WI38 (cell line): ENCODE measurements around the gene LZTR1.

Experiments
- H3K4me3 ChIP-seq: 2 replicates; pipeline ENCODE4 v1.5.1; 2011; ENCODE audit warnings: low read depth, mild to moderate bottlenecking, control low read depth, low read length
- TF ChIP-seq, protein P1 (sequence below): IDR thresholded peaks from 2 replicates; pipeline ENCODE4 v1.5.1; 2012; ENCODE audit warnings: low read depth, mild to moderate bottlenecking, control low read depth, low read length

LZTR1 gene

DNA sequence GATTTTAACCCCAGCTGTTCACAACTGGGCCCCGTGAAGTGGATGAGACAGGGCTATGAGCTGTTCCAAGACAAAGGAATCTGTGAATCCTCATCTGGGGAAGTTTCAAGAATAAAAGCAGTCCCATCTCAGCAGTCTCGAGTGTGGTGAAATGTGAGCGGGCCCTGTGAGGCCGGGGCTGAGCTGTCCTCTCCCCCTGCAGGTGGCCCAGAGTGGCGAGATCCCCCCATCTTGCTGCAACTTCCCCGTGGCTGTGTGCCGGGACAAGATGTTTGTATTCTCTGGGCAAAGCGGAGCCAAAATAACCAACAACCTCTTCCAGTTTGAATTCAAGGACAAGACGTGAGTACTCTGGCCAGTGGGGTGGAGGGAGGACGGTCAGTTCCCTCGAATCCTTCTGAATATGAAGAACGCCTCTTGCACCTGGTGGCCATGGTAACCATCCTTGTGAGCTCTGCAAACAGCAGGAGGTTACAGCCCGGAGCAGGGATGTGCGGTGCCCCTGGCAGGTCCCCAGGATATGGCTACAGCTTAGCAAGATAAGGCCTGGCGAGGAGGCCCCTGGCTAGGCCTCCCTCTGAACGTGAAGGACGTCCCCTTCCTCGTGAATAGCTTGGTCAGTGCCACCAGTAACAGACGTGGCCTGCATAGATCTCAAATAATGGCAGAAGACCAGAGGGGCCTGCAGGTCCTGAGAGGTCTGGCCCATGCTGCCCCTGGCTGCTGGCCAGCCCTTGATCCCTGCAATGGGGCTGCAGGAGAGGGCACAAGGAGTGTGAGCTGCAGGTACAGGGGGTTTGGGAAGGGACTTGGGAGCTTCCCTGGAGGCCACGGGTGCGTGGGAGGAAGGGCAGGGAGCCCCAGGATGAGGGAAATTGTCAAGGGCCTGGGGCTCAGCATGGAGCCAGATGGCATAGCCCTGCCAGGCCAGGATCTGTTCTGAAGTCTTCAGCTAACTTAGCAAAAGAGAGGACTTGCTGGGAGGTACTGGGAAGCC is 8.4 kb downstream of the LZTR1 start:
- TF ChIP-seq, protein P1, sequence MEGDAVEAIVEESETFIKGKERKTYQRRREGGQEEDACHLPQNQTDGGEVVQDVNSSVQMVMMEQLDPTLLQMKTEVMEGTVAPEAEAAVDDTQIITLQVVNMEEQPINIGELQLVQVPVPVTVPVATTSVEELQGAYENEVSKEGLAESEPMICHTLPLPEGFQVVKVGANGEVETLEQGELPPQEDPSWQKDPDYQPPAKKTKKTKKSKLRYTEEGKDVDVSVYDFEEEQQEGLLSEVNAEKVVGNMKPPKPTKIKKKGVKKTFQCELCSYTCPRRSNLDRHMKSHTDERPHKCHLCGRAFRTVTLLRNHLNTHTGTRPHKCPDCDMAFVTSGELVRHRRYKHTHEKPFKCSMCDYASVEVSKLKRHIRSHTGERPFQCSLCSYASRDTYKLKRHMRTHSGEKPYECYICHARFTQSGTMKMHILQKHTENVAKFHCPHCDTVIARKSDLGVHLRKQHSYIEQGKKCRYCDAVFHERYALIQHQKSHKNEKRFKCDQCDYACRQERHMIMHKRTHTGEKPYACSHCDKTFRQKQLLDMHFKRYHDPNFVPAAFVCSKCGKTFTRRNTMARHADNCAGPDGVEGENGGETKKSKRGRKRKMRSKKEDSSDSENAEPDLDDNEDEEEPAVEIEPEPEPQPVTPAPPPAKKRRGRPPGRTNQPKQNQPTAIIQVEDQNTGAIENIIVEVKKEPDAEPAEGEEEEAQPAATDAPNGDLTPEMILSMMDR = no peak
- no peak overlapping the region for H3K4me3 ChIP-seq

DNA sequence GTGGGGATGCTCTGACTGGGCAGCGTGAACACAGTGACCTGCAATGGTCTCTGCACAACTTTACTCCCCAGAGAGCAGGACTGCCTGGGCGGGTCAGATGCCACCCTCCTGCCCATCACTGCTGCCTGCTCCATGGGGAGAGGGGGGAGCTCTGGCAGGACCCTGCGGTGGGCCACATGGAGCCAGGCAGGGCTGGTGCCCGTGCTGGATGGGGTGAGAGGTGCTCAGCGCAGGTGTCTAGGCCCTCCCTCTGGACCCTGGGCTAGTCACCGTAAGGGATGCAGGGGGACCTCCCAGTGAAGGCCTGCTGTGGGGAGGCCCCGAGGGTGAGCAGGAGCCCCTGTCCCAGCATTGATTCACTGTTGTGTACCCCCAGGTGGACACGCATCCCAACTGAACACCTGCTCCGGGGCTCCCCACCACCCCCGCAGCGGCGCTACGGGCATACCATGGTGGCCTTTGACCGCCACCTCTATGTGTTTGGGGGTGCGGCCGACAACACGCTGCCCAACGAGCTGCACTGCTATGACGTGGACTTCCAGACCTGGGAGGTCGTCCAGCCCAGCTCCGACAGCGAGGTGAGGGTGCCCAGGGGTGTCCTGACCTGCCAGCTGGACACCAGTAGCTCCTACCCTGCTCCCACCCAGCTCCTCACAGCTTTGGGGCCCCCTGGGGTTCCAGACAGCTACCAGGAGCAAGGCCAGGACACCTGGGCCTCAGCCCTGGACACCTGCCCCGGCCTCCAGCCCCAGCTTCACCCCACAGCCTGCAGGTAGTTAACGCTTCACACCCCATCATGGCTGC is 9.4 kb downstream of the LZTR1 start:
- no peak overlapping the region for H3K4me3 ChIP-seq
- TF ChIP-seq, protein P1 = no peak

GRCh38 chr22:20992056-20992442 is 10.0 kb downstream of the LZTR1 start:
- H3K4me3 ChIP-seq = no peak overlapping the region
- TF ChIP-seq, protein P1 = no peak

GRCh38 chr22:20992456-20993303 is 10.6 kb downstream of the LZTR1 start:
- TF ChIP-seq, protein P1 = no peak
- no peak overlapping the region for H3K4me3 ChIP-seq

- no peak overlapping the region for H3K4me3 ChIP-seq
- TF ChIP-seq, protein P1 = no peak
Measured at GRCh38 chr22:20993304-20994127, 11.4 kb downstream of the LZTR1 start.

DNA sequence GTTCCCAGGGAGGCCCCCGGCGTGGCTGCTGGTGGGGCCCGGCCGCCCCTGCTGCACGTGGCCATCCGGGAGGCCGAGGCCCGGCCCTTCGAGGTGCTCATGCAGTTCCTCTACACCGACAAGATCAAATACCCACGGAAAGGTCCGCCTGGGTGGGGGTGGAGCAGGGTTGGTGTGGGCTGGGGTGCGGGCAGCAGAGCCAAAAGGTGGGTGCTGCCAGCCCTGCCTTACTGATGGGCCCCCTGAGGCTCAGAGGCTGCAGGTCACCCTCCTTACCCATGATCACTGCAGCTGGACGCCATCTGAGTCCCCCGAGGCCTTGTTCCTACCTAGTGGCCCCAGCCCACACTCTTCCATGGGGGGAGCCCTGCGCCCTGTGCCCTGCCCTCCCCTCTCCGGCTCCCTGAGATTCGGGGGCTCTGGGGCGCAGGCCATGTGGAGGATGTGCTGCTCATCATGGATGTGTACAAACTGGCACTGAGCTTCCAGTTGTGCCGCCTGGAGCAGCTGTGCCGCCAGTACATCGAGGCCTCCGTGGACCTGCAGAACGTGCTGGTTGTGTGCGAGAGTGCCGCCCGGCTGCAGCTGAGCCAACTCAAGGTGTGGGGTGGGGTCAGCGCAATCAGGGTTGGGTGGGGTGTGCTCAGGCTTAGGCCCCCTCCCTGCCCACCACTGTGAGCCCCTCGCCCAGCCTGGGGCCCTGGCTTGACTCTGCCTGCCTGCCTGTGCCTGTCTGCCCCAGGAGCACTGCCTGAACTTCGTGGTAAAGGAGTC is 12.2 kb downstream of the LZTR1 start:
- H3K4me3 ChIP-seq = no peak overlapping the region
- TF ChIP-seq, protein P1 = no peak
